HepG2 (cell line): Measurements from ENCODE around the gene OXGR1. TPM values are rescaled to one million over a fixed set of nuclear protein-coding genes. Genes with fewer than 3 reads are reported as not detected.
A peak's percentile ranks its signal among the peaks of the same experiment; 100 is the strongest.

ENCODE experiments used
- JARID2 ChIP-seq: sonication (generic); formaldehyde crosslinking; IDR thresholded peaks from 2 replicates; pipeline ENCODE4 v1.8.1; 2023; ENCODE audit warnings: missing genetic modification reagents, inconsistent platforms; ENCODE audit not compliant: insufficient replicate concordance
- MIER3 ChIP-seq: IDR thresholded peaks from 2 replicates; pipeline ENCODE4 v1.6.1; 2016; ENCODE audit warnings: missing compliant biosample characterization, borderline replicate concordance
- MYC ChIP-seq: sonication (generic); formaldehyde crosslinking; IDR thresholded peaks from 2 replicates; pipeline ENCODE4 v1.9.0; 2021; ENCODE audit warnings: missing genetic modification reagents, borderline replicate concordance
- PAF1 ChIP-seq: IDR thresholded peaks from 2 replicates; pipeline ENCODE4 v1.6.1; 2016; ENCODE audit warnings: missing genetic modification reagents, missing compliant biosample characterization
- PCBP1 ChIP-seq: fragments of 200-400 bp; formaldehyde crosslinking; IDR thresholded peaks from 2 replicates; pipeline ENCODE4 v1.6.1; 2017; ENCODE audit warnings: mild to moderate bottlenecking, low read depth, low read length, borderline replicate concordance
- PCBP2 ChIP-seq: fragments of 200-400 bp; formaldehyde crosslinking; optimal IDR thresholded peaks from 2 replicates; pipeline ENCODE3; 2018; ENCODE audit warnings: low read length, low read depth; ENCODE audit not compliant: poor library complexity, severe bottlenecking
- SOX5 ChIP-seq: IDR thresholded peaks from 2 replicates; pipeline ENCODE4 v1.6.1; 2016; ENCODE audit warnings: borderline replicate concordance
- TBP ChIP-seq: sonication (generic); formaldehyde crosslinking; IDR thresholded peaks from 2 replicates; pipeline ENCODE4 v1.5.0; 2020; ENCODE audit warnings: missing genetic modification reagents
- TSC22D2 ChIP-seq: sonication (generic); formaldehyde crosslinking; IDR thresholded peaks from 2 replicates; pipeline ENCODE4 v1.5.1; 2020; ENCODE audit warnings: missing genetic modification reagents, mild to moderate bottlenecking, borderline replicate concordance
- ZNF3 ChIP-seq: IDR thresholded peaks from 2 replicates; pipeline ENCODE4 v1.7.0; 2017; ENCODE audit warnings: inconsistent platforms
- ZNF782 ChIP-seq: sonication (generic); formaldehyde crosslinking; IDR thresholded peaks from 2 replicates; pipeline ENCODE4 v1.4.0; 2020; ENCODE audit warnings: missing genetic modification reagents, mild to moderate bottlenecking, borderline replicate concordance
- ZNF883 ChIP-seq: sonication (generic); formaldehyde crosslinking; IDR thresholded peaks from 2 replicates; pipeline ENCODE4 v1.5.1; 2020; ENCODE audit warnings: mild to moderate bottlenecking, missing genetic modification reagents; ENCODE audit errors: not compliant biosample characterization
- polyA plus RNA-seq, 8 experiments: library from polyadenylated mRNA; depleted of rRNA in 3 of 8; stranded (reverse) in 7 of 8; unstranded in 1 of 8; fragments of >200 nt; fragmentation: Illumina TruSeq in 4 of 8; extraction: Trizol in 4 of 8; gene quantifications; 2 replicates each; pipeline versions ENCODE4 v1.2.1 to v1.2.3, GENCODE V29; 2011 to 2016; ENCODE audit warnings: low read depth in 4 of 8, missing spikeins in 1 of 8, mixed read lengths in 1 of 8; ENCODE audit not compliant: insufficient read depth in 1 of 8
- total RNA-seq, 5 experiments: library from RNA; depleted of rRNA; stranded (reverse); fragments of >200 nt; fragmentation: Illumina TruSeq; extraction: Trizol; gene quantifications; 2 replicates each; pipeline ENCODE4 v1.2.3, GENCODE V29; 2016; ENCODE audit warnings: low read depth in 1 of 5
- TF ChIP-seq, protein P1 (sequence below): sonication (generic); formaldehyde crosslinking; IDR thresholded peaks from 2 replicates; pipeline ENCODE4 v1.4.0; 2020; ENCODE audit warnings: missing genetic modification reagents
- TF ChIP-seq, protein P2 (sequence below): sonication (generic); formaldehyde crosslinking; IDR thresholded peaks from 2 replicates; pipeline ENCODE4 v1.4.0; 2020; ENCODE audit warnings: missing genetic modification reagents
- TF ChIP-seq, protein P3 (sequence below): sonication (generic); formaldehyde crosslinking; IDR thresholded peaks from 2 replicates; pipeline ENCODE4 v1.4.0; 2020; ENCODE audit warnings: missing genetic modification reagents, mild to moderate bottlenecking, borderline replicate concordance
- TF ChIP-seq, protein P4 (sequence below): sonication (generic); formaldehyde crosslinking; IDR thresholded peaks from 2 replicates; pipeline ENCODE4 v1.5.0; 2020; ENCODE audit warnings: mild to moderate bottlenecking, missing genetic modification reagents, moderate library complexity
- TF ChIP-seq, protein P5 (sequence below): sonication (generic); IDR thresholded peaks from 2 replicates; pipeline ENCODE4 v1.6.1; 2016; ENCODE audit warnings: low read depth, borderline replicate concordance
- TF ChIP-seq, protein P6 (sequence below): sonication (generic); formaldehyde crosslinking; IDR thresholded peaks from 2 replicates; pipeline ENCODE4 v1.5.1; 2020; ENCODE audit warnings: missing genetic modification reagents, mild to moderate bottlenecking, borderline replicate concordance

OXGR1 gene
- total and polyA plus RNA-seq, 2 of the 13 experiments (the other 11 are each of a cell fraction or from before 2014, with no cell fraction given) = not detected

DNA sequence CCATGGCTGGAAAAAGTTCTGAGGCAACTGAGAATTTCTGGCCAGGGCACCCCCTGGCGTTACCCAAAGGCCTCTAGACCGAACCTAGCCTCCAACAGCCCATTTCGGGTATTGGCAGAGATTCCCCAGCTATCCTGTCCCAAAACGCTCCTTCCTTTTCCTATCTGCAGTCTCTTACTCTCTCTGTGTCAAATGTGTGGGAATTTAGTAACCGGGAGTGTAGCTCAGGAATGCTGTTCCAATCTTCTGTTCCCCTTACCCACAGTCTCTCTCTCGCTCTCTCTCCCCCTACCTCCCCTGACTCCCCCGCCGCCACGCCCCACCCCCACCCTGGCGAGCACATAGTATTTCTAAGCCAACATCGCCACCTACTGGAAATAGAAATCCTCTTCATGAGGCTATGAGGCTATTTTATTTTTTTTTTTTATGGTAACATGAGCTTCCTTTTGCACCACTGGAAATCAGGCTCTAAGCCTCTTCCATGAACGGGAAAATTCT lies 27.0 kb downstream of the OXGR1 start (continued):
- TF ChIP-seq, protein P1, sequence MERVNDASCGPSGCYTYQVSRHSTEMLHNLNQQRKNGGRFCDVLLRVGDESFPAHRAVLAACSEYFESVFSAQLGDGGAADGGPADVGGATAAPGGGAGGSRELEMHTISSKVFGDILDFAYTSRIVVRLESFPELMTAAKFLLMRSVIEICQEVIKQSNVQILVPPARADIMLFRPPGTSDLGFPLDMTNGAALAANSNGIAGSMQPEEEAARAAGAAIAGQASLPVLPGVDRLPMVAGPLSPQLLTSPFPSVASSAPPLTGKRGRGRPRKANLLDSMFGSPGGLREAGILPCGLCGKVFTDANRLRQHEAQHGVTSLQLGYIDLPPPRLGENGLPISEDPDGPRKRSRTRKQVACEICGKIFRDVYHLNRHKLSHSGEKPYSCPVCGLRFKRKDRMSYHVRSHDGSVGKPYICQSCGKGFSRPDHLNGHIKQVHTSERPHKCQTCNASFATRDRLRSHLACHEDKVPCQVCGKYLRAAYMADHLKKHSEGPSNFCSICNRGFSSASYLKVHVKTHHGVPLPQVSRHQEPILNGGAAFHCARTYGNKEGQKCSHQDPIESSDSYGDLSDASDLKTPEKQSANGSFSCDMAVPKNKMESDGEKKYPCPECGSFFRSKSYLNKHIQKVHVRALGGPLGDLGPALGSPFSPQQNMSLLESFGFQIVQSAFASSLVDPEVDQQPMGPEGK (CRISPR knock-in tag) = 0 out of 2 replicates have a peak, but pooled peaks have one; percentile 24
- TF ChIP-seq, protein P2, sequence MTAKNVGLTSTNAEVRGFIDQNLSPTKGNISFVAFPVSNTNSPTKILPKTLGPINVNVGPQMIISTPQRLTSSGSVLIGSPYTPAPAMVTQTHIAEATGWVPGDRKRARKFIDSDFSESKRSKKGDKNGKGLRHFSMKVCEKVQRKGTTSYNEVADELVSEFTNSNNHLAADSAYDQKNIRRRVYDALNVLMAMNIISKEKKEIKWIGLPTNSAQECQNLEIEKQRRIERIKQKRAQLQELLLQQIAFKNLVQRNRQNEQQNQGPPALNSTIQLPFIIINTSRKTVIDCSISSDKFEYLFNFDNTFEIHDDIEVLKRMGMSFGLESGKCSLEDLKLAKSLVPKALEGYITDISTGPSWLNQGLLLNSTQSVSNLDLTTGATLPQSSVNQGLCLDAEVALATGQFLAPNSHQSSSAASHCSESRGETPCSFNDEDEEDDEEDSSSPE (CRISPR knock-in tag) = no peak
- no peak for TF ChIP-seq PAF1 (CRISPR knock-in tag)
- TF ChIP-seq PCBP2 = no peak
- TF ChIP-seq MIER3 (CRISPR knock-in tag) = no peak
- TF ChIP-seq, protein P3, sequence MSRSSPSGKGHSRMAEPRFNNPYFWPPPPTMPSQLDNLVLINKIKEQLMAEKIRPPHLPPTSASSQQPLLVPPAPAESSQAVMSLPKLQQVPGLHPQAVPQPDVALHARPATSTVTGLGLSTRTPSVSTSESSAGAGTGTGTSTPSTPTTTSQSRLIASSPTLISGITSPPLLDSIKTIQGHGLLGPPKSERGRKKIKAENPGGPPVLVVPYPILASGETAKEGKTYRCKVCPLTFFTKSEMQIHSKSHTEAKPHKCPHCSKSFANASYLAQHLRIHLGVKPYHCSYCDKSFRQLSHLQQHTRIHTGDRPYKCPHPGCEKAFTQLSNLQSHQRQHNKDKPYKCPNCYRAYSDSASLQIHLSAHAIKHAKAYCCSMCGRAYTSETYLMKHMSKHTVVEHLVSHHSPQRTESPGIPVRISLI (CRISPR knock-in tag) = peak; percentile 21; the same call in 1 of the 2 replicates
- TF ChIP-seq ZNF3 (CRISPR knock-in tag) = no peak
- no peak for TF ChIP-seq TBP (CRISPR knock-in tag)
- TF ChIP-seq PCBP1 = no peak
- TF ChIP-seq, protein P4, sequence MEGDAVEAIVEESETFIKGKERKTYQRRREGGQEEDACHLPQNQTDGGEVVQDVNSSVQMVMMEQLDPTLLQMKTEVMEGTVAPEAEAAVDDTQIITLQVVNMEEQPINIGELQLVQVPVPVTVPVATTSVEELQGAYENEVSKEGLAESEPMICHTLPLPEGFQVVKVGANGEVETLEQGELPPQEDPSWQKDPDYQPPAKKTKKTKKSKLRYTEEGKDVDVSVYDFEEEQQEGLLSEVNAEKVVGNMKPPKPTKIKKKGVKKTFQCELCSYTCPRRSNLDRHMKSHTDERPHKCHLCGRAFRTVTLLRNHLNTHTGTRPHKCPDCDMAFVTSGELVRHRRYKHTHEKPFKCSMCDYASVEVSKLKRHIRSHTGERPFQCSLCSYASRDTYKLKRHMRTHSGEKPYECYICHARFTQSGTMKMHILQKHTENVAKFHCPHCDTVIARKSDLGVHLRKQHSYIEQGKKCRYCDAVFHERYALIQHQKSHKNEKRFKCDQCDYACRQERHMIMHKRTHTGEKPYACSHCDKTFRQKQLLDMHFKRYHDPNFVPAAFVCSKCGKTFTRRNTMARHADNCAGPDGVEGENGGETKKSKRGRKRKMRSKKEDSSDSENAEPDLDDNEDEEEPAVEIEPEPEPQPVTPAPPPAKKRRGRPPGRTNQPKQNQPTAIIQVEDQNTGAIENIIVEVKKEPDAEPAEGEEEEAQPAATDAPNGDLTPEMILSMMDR = peak; percentile 52
- TF ChIP-seq, protein P5, sequence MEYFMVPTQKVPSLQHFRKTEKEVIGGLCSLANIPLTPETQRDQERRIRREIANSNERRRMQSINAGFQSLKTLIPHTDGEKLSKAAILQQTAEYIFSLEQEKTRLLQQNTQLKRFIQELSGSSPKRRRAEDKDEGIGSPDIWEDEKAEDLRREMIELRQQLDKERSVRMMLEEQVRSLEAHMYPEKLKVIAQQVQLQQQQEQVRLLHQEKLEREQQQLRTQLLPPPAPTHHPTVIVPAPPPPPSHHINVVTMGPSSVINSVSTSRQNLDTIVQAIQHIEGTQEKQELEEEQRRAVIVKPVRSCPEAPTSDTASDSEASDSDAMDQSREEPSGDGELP = no peak
- TF ChIP-seq ZNF883 (CRISPR knock-in tag) = no peak
- TF ChIP-seq SOX5 = no peak
- no peak for TF ChIP-seq ZNF782 (CRISPR knock-in tag)
- no peak for TF ChIP-seq TSC22D2
- TF ChIP-seq MYC (CRISPR knock-in tag) = no peak
- TF ChIP-seq, protein P6, sequence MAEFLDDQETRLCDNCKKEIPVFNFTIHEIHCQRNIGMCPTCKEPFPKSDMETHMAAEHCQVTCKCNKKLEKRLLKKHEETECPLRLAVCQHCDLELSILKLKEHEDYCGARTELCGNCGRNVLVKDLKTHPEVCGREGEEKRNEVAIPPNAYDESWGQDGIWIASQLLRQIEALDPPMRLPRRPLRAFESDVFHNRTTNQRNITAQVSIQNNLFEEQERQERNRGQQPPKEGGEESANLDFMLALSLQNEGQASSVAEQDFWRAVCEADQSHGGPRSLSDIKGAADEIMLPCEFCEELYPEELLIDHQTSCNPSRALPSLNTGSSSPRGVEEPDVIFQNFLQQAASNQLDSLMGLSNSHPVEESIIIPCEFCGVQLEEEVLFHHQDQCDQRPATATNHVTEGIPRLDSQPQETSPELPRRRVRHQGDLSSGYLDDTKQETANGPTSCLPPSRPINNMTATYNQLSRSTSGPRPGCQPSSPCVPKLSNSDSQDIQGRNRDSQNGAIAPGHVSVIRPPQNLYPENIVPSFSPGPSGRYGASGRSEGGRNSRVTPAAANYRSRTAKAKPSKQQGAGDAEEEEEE (CRISPR knock-in tag) = no peak
- no peak for TF ChIP-seq JARID2 (CRISPR knock-in tag)
